ENCODE results near the gene TMTC1.

GRCh38 chr12:29725587-29726320 is 58.0 kb downstream of the TMTC1 start:
- TF ChIP-seq CTCF (IDR thresholded peaks at IDR 0.05) (no peak), POLR2A (IDR thresholded peaks at IDR 0.05) (no peak)
